Left kidney (tissue), 2 donors: ENCODE measurements around the gene ZNF496. TPM values are rescaled to one million over a fixed set of nuclear protein-coding genes. Genes with fewer than 3 reads are reported as not detected.

Source experiments
- DNase-seq: peaks from one replicate; pipeline ENCODE4 v3.0.0-alpha.2; 2013
- polyA plus RNA-seq: library from polyadenylated mRNA; unstranded; fragments of 120-200 nt; gene quantifications from one replicate; pipeline ENCODE4 v1.2.1, GENCODE V29; 2013; ENCODE audit not compliant: insufficient read length

The ZNF496 gene
- polyA plus RNA-seq, 1 donor, result 40.2 TPM

GRCh38 chr1:247330548-247331171, 1.0 kb downstream of the ZNF496 start:
- DNase-seq, result no peak

DNA sequence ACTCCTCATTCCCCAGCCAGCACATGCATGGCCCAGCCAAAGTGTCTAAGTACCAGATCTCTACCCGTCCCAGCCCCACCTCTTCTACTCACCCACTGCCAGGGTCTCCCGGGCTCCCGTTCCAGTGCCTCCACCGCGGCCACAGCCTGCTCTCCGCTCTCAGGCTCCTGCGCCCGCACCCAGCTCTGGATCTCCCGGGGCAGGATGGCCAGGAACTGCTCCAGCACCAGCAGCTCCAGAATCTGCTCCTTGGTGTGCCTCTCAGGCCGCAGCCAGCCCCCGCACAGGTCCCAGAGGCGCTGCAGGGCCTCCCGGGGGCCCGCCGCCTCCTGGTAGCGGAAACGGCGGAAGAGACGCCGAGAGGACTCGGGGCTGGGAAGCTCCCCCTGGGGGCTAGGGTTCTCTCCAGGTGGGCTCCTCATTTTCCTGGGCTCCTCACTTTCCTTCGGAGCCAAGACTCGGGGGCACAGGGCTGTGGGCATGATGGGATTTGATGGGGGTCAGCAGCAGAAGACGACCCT, 2.5 kb downstream of the ZNF496 start:
- DNase-seq, result no peak

DNA sequence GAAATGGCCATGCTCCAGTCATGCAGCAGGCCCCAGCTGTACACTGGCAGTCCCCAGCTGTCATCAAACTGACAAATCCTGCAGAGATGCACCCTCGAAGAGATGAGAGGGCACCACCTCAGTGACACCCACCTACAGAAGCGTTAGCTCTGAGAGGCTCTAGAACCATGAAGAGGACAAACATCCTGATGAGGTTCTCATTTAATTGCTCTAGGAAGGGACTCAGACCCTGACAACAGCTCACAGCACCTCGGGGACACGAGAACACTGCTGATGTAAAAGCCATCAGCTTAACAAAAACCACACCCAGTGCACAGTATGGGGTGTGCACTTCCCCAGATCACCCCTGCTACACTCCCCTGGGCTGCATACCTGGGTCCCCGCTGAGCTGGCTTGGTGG, 3.4 kb downstream of the ZNF496 start:
- no peak for DNase-seq

GRCh38 chr1:247326411-247327130, 5.1 kb downstream of the ZNF496 start:
- no peak for DNase-seq

DNA sequence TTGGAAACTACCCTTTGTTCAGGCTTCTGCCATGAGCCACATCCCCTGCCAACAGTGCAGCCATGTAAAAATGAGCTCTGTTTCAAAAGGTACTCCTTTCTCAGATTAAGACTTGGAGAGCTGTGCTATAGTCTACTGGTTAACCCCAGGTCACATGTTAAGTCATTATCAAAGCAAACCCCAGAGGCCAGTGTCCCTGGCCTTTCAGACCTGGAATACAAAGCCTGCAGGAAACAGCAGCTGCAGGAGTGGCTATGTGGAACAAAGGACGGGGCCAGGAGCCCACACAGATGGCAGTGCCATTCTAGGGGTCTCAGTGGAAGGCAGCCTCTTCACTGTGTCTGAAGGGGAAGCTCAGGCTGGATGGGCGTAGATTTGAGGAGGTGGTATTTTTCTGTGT, 6.7 kb downstream of the ZNF496 start:
- DNase-seq, result no peak

DNA sequence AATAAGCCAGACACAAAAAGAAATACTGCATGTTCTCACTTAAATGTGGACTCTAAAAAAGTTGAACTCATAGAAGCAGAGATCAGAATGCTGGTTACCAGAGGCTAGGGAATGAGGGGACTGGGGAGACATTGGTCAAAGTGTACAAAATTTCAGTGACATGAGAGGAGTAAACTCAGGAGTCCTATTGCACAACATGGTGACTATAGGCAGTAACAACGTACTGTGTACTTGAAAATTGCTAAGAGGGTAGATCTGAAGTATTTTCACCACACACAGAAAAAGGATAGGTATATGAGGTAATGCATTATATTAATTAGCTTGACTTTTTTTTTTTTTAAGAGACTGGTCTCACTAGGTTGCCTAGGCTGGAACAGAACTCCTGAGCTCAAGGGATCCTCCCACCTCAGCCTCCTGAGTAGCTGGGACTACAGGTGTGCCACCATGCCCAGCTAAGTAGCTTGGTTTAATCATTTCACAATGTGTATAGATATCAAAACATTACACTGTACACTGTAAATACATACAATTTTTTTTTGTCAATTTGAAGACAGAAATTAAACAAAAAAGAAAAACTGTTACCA, 7.4 kb downstream of the ZNF496 start:
- no peak for DNase-seq

- DNase-seq, result no peak
Observed at GRCh38 chr1:247322849-247323586, 8.6 kb downstream of the ZNF496 start.

GRCh38 chr1:247322442-247322841, 9.2 kb downstream of the ZNF496 start:
- DNase-seq, result no peak

GRCh38 chr1:247317702-247318101, 14.0 kb downstream of the ZNF496 start:
- DNase-seq, result no peak

- no peak for DNase-seq
Observed at GRCh38 chr1:247316590-247317197, 15.0 kb downstream of the ZNF496 start.

- no peak for DNase-seq
Observed at GRCh38 chr1:247304031-247304430, 27.6 kb downstream of the ZNF496 start.

- DNase-seq, result no peak
Observed at GRCh38 chr1:247303216-247303615, 28.5 kb downstream of the ZNF496 start.

GRCh38 chr1:247301176-247301540, 30.5 kb downstream of the ZNF496 start:
- DNase-seq, result no peak

DNA sequence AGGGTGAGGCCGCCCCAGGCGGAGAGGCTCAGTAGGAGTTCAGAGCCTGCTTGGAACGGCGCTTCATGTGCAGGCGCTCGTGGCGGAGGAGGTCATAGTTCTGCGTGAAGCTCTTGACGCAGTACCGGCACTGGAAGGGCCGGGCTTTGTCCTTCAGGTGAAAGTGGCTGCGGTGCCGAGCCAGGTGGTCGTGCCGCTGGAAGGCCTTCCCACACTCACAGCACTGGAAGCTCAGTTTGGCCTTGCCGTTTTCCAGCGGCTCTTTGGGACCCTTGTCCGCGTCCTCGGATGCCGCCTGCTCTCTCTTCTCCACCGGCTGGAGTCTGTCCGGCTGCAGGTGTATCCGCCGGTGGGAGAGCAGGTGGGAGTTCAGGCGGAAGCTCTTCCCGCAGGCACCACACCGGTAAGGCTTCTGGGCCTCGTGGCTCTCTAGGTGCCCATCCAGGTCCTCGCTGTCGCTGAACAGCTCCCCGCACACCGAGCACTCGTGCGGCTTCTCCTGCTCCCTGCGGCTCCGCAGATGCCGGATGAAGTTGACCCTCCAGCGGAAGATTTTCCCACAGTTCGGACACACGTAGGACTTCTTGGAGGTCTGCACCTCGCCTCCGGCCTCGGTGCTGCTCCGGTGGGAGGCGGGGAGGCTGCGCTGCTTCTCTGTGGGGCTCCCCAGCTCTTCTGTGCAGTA, 31.0 kb downstream of the ZNF496 start:
- no peak for DNase-seq

GRCh38 chr1:247299723-247300381, 31.8 kb downstream of the ZNF496 start:
- no peak for DNase-seq

GRCh38 chr1:247298701-247299100, 33.0 kb downstream of the ZNF496 start:
- DNase-seq, result no peak

DNA sequence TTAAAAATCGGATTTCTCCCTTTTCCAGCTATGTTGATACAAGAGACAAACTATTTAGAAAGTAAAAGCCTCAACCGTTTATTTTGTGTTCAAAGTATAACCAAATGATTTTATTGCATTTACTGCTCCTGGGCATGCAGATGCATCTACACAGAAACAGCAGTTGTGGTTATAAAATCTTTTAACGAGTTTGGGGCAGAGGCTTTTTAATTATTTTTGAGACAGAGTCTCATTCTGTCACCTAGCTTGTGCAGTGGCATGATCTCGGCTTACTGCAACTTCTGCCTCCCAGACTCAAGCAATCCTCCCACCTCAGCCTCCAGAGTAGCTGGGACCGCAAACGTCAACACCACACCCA, 33.6 kb downstream of the ZNF496 start:
- no peak for DNase-seq

GRCh38 chr1:247297263-247298123, 34.2 kb downstream of the ZNF496 start:
- DNase-seq, result no peak

DNA sequence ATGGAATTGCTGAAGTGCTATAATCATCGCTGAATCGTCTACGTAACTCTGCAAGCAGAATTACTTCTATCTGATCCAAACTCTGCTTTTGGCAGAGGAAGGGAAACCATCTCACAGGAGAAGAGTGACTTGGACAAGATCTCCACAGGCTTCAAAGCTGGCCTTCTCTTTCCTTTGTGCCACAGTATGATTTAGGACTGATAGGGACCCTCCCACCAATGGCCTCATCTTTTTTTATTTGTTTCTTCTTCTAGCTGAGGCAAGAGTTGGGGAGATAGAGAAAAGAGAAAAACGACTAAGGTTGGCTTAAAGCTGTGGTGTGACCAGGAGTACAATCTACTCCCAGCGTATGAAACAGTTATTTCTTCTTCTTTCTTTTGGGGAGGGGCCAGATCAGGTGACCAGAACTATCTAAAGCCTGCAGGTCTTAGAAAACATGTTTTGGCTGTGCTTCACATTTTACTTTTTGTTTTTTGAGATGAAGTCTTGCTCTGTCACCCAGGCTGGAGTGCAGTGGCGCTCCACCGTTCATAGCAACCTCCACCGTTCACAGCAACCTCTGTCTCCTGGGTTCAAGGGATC, 35.0 kb downstream of the ZNF496 start:
- no peak for DNase-seq

DNA sequence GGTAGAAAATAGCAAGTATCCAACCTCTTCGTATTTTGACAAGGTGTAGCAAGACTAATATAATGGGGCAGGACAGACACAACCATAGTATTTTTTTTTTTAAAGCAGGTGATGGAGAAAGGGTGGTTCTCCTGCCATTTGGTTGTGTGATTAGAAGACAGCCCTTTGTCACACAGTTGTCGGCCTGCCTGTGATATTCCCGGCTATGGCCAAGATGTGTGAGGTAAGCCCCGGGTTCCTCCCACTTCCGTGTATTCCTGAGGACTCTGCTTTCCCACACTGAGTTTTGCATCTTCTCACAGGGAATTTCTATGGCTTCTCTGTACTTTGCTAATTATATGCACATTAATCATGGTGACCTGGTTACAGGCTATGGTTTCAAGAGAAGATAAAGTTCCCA, 35.9 kb downstream of the ZNF496 start:
- no peak for DNase-seq
